Tibial nerve (tissue), 4 donors: ENCODE data around the gene PDE3A. TPM values are rescaled to one million over a fixed set of nuclear protein-coding genes. Genes with fewer than 3 reads are reported as not detected.

ENCODE experiments used
- DNase-seq, 2 donors: peaks; one replicate each; pipeline ENCODE4 v3.0.0-alpha.2; 2019; ENCODE audit warnings: low spot score in 2 of 2
- H3K27ac ChIP-seq, 4 donors: fragments of 200-600 bp; sonication (generic) in 3 of 4; one replicate each; pipeline ENCODE4 v1.5.1; 2017 to 2019; ENCODE audit warnings: mild to moderate bottlenecking in 1 of 4
- H3K27me3 ChIP-seq, 2 donors: fragments of 200-600 bp; sonication (generic) in 1 of 2; one replicate each; pipeline versions ENCODE4 v1.5.1 to v1.6.0; 2017 to 2019
- H3K36me3 ChIP-seq, 3 donors: fragments of 200-600 bp; sonication (generic); one replicate each; pipeline ENCODE4 v1.5.1; 2018 to 2019
- H3K4me1 ChIP-seq, 4 donors: fragments of 200-600 bp; sonication (generic) in 3 of 4; one replicate each; pipeline ENCODE4 v1.5.1; 2017 to 2019
- H3K4me3 ChIP-seq, 4 donors: fragments of 200-600 bp; sonication (generic) in 3 of 4; one replicate each; pipeline ENCODE4 v1.5.1; 2017 to 2019; ENCODE audit warnings: mild to moderate bottlenecking in 1 of 4, moderate library complexity in 1 of 4
- H3K9me3 ChIP-seq, 4 donors: fragments of 200-600 bp; sonication (generic) in 3 of 4; one replicate each; pipeline ENCODE4 v1.5.1; 2017 to 2019
- EP300 ChIP-seq, 2 donors: sonication (generic); formaldehyde crosslinking; IDR thresholded peaks; one replicate each; pipeline ENCODE4 v1.6.1; 2017; ENCODE audit warnings: antibody characterized with exemption in 2 of 2, mild to moderate bottlenecking in 1 of 2
- POLR2A ChIP-seq, 2 donors: fragments of 450-650 bp; IDR thresholded peaks; one replicate each; pipeline ENCODE4 v1.6.1; 2017; ENCODE audit warnings: antibody characterized with exemption in 2 of 2, mild to moderate bottlenecking in 2 of 2, moderate library complexity in 2 of 2
- WGBS, 2 donors: methylation state at CpG; one replicate each; pipeline ENCODE4 v1.1.5; 2018; 5-methylcytosine and 5-hydroxymethylcytosine counted together
- total RNA-seq, 4 donors: library from RNA; depleted of rRNA; stranded (reverse); fragments of >200 nt; gene quantifications; one replicate each; pipeline ENCODE4 v1.1.0, GENCODE V29; 2016
- TF ChIP-seq, protein P1 (sequence below), 5 experiments: fragments of 200-600 bp in 3 of 5; fragments of 450-650 bp in 2 of 5; sonication (generic) in 3 of 5; IDR thresholded peaks; one replicate each; pipeline ENCODE4 v1.5.1; 2016 to 2019; ENCODE audit warnings: antibody characterized with exemption in 5 of 5, mild to moderate bottlenecking in 3 of 5, moderate library complexity in 2 of 5

Gene PDE3A
- total RNA-seq, 4 donors from 2014 or later = 11.4 to 17.6 (median 12.9) TPM

DNA sequence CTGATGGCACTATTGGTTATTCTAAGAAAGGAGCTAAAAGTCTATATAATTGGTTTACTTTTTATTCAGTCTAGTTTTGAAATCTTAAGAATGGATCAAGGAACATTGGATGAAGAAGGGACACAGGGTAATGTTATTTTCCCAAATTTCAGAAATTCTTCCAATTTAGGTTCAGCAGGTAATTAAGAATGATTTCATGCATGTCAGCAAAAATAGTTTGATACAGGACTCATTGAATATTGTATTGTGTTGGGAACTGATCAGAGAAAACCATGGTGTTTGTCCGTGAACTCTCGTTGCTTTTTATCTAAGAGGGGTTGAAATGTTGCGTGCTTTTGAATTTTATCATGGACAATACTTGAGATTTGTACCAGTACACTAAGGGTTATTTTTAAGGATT is 58.6 kb downstream of the PDE3A start:
- no peaks in the 10 kb centered on the region for H3K36me3 ChIP-seq
- 80 to 98% methylated on average over 3 of the region's 3 CpGs for WGBS, 2 donors
- no peaks in the 10 kb centered on the region for H3K27me3 ChIP-seq
- H3K9me3 ChIP-seq = no peaks in the 10 kb centered on the region
- DNase-seq = no peak
- no peak overlapping the region for H3K4me3 ChIP-seq
- H3K27ac ChIP-seq = peak overlapping the region in 1 of 4 donors; percentile 14
- no peak for TF ChIP-seq POLR2A (IDR thresholded peaks at IDR 0.05)
- TF ChIP-seq EP300 (IDR thresholded peaks at IDR 0.05) = no peak
- TF ChIP-seq, protein P1, sequence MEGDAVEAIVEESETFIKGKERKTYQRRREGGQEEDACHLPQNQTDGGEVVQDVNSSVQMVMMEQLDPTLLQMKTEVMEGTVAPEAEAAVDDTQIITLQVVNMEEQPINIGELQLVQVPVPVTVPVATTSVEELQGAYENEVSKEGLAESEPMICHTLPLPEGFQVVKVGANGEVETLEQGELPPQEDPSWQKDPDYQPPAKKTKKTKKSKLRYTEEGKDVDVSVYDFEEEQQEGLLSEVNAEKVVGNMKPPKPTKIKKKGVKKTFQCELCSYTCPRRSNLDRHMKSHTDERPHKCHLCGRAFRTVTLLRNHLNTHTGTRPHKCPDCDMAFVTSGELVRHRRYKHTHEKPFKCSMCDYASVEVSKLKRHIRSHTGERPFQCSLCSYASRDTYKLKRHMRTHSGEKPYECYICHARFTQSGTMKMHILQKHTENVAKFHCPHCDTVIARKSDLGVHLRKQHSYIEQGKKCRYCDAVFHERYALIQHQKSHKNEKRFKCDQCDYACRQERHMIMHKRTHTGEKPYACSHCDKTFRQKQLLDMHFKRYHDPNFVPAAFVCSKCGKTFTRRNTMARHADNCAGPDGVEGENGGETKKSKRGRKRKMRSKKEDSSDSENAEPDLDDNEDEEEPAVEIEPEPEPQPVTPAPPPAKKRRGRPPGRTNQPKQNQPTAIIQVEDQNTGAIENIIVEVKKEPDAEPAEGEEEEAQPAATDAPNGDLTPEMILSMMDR (IDR thresholded peaks at IDR 0.05) = no peak
- H3K4me1 ChIP-seq = peaks cover 0 to 3% (median 0%) of the 10 kb centered on the region in 4 donors

GRCh38 chr12:20429852-20430251 is 61.5 kb downstream of the PDE3A start:
- TF ChIP-seq EP300 (IDR thresholded peaks at IDR 0.05) = no peak
- no peak overlapping the region for H3K27ac ChIP-seq
- H3K9me3 ChIP-seq = no peaks in the 10 kb centered on the region
- H3K4me1 ChIP-seq = peaks cover 0 to 3% (median 0%) of the 10 kb centered on the region in 4 donors
- no peaks in the 10 kb centered on the region for H3K27me3 ChIP-seq
- no peak overlapping the region for H3K4me3 ChIP-seq
- no peaks in the 10 kb centered on the region for H3K36me3 ChIP-seq
- no peak for DNase-seq
- 44 to 46% methylated on average over 2 of the region's 2 CpGs for WGBS, 2 donors

DNA sequence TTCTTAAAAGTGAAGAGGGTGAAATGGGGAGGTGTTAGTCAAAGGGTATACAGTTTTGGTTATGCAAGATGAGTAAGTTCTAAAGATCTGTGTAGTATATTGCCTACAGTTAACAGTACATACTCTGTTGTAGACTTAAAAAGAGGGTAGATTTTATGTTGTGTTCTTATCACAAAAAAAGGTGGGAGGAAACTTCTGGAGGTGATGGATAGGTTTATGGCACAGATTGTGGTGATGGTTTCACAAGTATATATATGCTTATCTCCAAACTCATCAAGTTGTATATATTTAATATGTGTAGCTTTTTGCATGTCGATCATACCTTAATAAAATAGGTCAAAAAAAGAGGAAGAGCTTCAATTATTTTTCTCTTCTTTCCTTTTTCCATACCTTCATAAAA is 64.0 kb downstream of the PDE3A start:
- Histone ChIP-seq H3K4me3 (no peak overlapping the region), H3K36me3 (no peaks in the 10 kb centered on the region), H3K27ac (no peak overlapping the region), H3K27me3 (no peaks in the 10 kb centered on the region), H3K4me1 (no peaks in the 10 kb centered on the region), H3K9me3 (no peaks in the 10 kb centered on the region)
- DNase-seq = no peak
- TF ChIP-seq, protein P1 (IDR thresholded peaks at IDR 0.05) = no peak
- TF ChIP-seq POLR2A (IDR thresholded peaks at IDR 0.05) (no peak), EP300 (IDR thresholded peaks at IDR 0.05) (no peak)
- WGBS, 2 donors = 92 to 94% methylated on average over 1 of the region's 1 CpG

GRCh38 chr12:20434996-20435395 is 66.7 kb downstream of the PDE3A start:
- TF ChIP-seq, protein P1 (IDR thresholded peaks at IDR 0.05) = no peak
- TF ChIP-seq POLR2A (IDR thresholded peaks at IDR 0.05) (no peak), EP300 (IDR thresholded peaks at IDR 0.05) (no peak)
- no peak overlapping the region for H3K4me3 ChIP-seq
- no peaks in the 10 kb centered on the region for H3K27me3 ChIP-seq
- peaks cover 0 to 17% (median 0%) of the 10 kb centered on the region in 4 donors for H3K4me1 ChIP-seq
- no peak for DNase-seq
- WGBS, 2 donors = 53 to 55% methylated on average over 3 of the region's 3 CpGs
- no peaks in the 10 kb centered on the region for H3K9me3 ChIP-seq
- H3K27ac ChIP-seq = no peak overlapping the region
- no peaks in the 10 kb centered on the region for H3K36me3 ChIP-seq

DNA sequence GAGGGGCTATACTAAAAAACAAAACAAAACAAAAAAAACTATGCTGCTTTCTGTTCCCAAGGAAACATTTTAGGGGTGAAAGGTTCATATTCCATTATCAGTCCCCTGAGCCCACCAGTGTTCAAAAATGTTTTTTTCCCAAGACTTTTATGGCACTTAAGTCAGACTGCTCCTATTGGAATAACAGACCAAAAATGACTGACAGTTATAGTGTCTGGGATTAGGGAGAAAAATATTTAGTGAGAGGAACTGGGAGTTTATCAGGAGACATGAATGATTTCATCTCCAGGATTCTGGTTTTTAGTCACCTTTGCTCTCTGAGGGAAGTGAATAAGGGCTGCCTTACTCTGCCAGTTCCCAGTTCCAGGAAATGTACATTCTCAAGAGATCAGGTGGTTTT is 68.0 kb downstream of the PDE3A start:
- no peak overlapping the region for H3K4me3 ChIP-seq
- no peaks in the 10 kb centered on the region for H3K36me3 ChIP-seq
- H3K27me3 ChIP-seq = no peaks in the 10 kb centered on the region
- H3K27ac ChIP-seq = peak overlapping the region in 1 of 4 donors; percentile 30
- no peak for DNase-seq
- no peaks in the 10 kb centered on the region for H3K9me3 ChIP-seq
- TF ChIP-seq, protein P1 (IDR thresholded peaks at IDR 0.05) = no peak
- TF ChIP-seq EP300 (IDR thresholded peaks at IDR 0.05) (no peak), POLR2A (IDR thresholded peaks at IDR 0.05) (no peak)
- peaks cover 0 to 22% (median 2%) of the 10 kb centered on the region in 4 donors for H3K4me1 ChIP-seq

GRCh38 chr12:20438299-20438779 is 70.0 kb downstream of the PDE3A start:
- Histone ChIP-seq H3K36me3 (no peaks in the 10 kb centered on the region), H3K4me1 (peaks cover 0 to 22% (median 2%) of the 10 kb centered on the region in 4 donors), H3K4me3 (no peak overlapping the region), H3K27ac (peak overlapping the region in 1 of 4 donors; percentile 38), H3K9me3 (no peaks in the 10 kb centered on the region), H3K27me3 (no peaks in the 10 kb centered on the region)
- DNase-seq = no peak
- TF ChIP-seq, protein P1 (IDR thresholded peaks at IDR 0.05) = no peak
- WGBS, 2 donors = 56 to 67% methylated on average over 2 of the region's 2 CpGs
